Breast epithelium (tissue), 4 donors: ENCODE data around the gene HLA-DQA1. TPM values are rescaled to one million over a fixed set of nuclear protein-coding genes. Genes with fewer than 3 reads are reported as not detected.

Source experiments
- DNase-seq, 2 donors: peaks; one replicate each; pipeline ENCODE4 v3.0.0-alpha.2; 2019; ENCODE audit warnings: low spot score in 2 of 2
- H3K27ac ChIP-seq, 2 donors: fragments of 200-600 bp; sonication (generic) in 1 of 2; one replicate each; pipeline ENCODE4 v1.5.1; 2016 to 2019; ENCODE audit warnings: mild to moderate bottlenecking in 1 of 2
- H3K27me3 ChIP-seq, 2 donors: fragments of 200-600 bp; sonication (generic) in 1 of 2; one replicate each; pipeline versions ENCODE4 v1.5.1 to v1.6.0; 2017 to 2019; ENCODE audit warnings: control low read depth in 1 of 2, mild to moderate bottlenecking in 1 of 2
- H3K36me3 ChIP-seq: fragments of 200-600 bp; one replicate; pipeline ENCODE4 v1.5.1; 2019
- H3K4me1 ChIP-seq, 2 donors: fragments of 200-600 bp; sonication (generic); one replicate each; pipeline ENCODE4 v1.5.1; 2016 to 2019; ENCODE audit warnings: control low read depth in 1 of 2
- H3K4me3 ChIP-seq, 3 donors: fragments of 200-600 bp; sonication (generic); 1 replicate in 2 of 3; 2 replicates in 1 of 3; pipeline ENCODE4 v1.5.1; 2016 to 2019; ENCODE audit warnings: mild to moderate bottlenecking in 3 of 3, moderate library complexity in 2 of 3
- H3K9me3 ChIP-seq, 2 donors: fragments of 200-600 bp; sonication (generic) in 1 of 2; one replicate each; pipeline ENCODE4 v1.5.1; 2016 to 2019; ENCODE audit warnings: control low read depth in 1 of 2
- POLR2A ChIP-seq: fragments of 450-650 bp; IDR thresholded peaks from one replicate; pipeline ENCODE4 v1.6.1; 2016; ENCODE audit warnings: antibody characterized with exemption, mild to moderate bottlenecking, moderate library complexity
- POLR2AphosphoS5 ChIP-seq, 3 donors: sonication (generic); formaldehyde crosslinking; IDR thresholded peaks; one replicate each; pipeline ENCODE4 v1.6.1; 2017; ENCODE audit warnings: antibody characterized with exemption in 3 of 3
- intact Hi-C: fragments of 100-400 bp; cut with DNase I; formaldehyde crosslinking; loops from one replicate; pipeline ENCODE4 v1.15.1; 2023; ENCODE audit warnings: low total_unique reads
- total RNA-seq, 3 donors: library from RNA; depleted of rRNA; stranded (reverse); fragments of >200 nt; gene quantifications; one replicate each; pipeline ENCODE4 v1.1.0, GENCODE V29; 2016
- TF ChIP-seq, protein P1 (sequence below), 3 donors: fragments of 450-650 bp; IDR thresholded peaks; one replicate each; pipeline ENCODE4 v1.5.1; 2016 to 2017; ENCODE audit warnings: antibody characterized with exemption in 3 of 3, mild to moderate bottlenecking in 3 of 3, moderate library complexity in 3 of 3

HLA-DQA1 gene
- total RNA-seq, 3 donors from 2014 or later = 1.6 to 19.2 (median 15.0) TPM

GRCh38 chr6:32608362-32608761 is 28.8 kb upstream of the HLA-DQA1 start:
- no peak overlapping the region for H3K27ac ChIP-seq
- no peaks in the 10 kb centered on the region for H3K27me3 ChIP-seq
- intact Hi-C loops = no loop called here
- H3K9me3 ChIP-seq = no peaks in the 10 kb centered on the region
- TF ChIP-seq, protein P1, sequence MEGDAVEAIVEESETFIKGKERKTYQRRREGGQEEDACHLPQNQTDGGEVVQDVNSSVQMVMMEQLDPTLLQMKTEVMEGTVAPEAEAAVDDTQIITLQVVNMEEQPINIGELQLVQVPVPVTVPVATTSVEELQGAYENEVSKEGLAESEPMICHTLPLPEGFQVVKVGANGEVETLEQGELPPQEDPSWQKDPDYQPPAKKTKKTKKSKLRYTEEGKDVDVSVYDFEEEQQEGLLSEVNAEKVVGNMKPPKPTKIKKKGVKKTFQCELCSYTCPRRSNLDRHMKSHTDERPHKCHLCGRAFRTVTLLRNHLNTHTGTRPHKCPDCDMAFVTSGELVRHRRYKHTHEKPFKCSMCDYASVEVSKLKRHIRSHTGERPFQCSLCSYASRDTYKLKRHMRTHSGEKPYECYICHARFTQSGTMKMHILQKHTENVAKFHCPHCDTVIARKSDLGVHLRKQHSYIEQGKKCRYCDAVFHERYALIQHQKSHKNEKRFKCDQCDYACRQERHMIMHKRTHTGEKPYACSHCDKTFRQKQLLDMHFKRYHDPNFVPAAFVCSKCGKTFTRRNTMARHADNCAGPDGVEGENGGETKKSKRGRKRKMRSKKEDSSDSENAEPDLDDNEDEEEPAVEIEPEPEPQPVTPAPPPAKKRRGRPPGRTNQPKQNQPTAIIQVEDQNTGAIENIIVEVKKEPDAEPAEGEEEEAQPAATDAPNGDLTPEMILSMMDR (IDR thresholded peaks at IDR 0.05) = no peak
- TF ChIP-seq POLR2A = no peak
- TF ChIP-seq POLR2AphosphoS5 (IDR thresholded peaks at IDR 0.05) = no peak
- no peaks in the 10 kb centered on the region for H3K36me3 ChIP-seq
- no peak overlapping the region for H3K4me3 ChIP-seq
- no peaks in the 10 kb centered on the region for H3K4me1 ChIP-seq
- DNase-seq = no peak

GRCh38 chr6:32609391-32609730 is 27.8 kb upstream of the HLA-DQA1 start:
- Histone ChIP-seq H3K27ac (peak overlapping the region; percentile 26 to 63), H3K4me3 (no peak overlapping the region), H3K4me1 (no peaks in the 10 kb centered on the region), H3K27me3 (no peaks in the 10 kb centered on the region), H3K9me3 (no peaks in the 10 kb centered on the region), H3K36me3 (no peaks in the 10 kb centered on the region)
- TF ChIP-seq POLR2AphosphoS5 (IDR thresholded peaks at IDR 0.05) (no peak), POLR2A (no peak)
- TF ChIP-seq, protein P1 (IDR thresholded peaks at IDR 0.05) = no peak
- intact Hi-C loops = no loop called here
- no peak for DNase-seq

- Histone ChIP-seq H3K36me3 (no peaks in the 10 kb centered on the region), H3K9me3 (no peaks in the 10 kb centered on the region), H3K4me3 (no peak overlapping the region), H3K4me1 (no peaks in the 10 kb centered on the region), H3K27me3 (no peaks in the 10 kb centered on the region), H3K27ac (peak overlapping the region; percentile 66 to 68)
- intact Hi-C loops = no loop called here
- TF ChIP-seq POLR2AphosphoS5 (IDR thresholded peaks at IDR 0.05) (no peak), POLR2A (no peak)
- TF ChIP-seq, protein P1 (IDR thresholded peaks at IDR 0.05) = no peak
- peak in 1 of 2 donors; percentile 73 for DNase-seq
Observed at GRCh38 chr6:32609731-32610640, 27.2 kb upstream of the HLA-DQA1 start.

GRCh38 chr6:32610682-32611296 is 26.4 kb upstream of the HLA-DQA1 start:
- no peaks in the 10 kb centered on the region for H3K4me1 ChIP-seq
- no peak for DNase-seq
- H3K27ac ChIP-seq = no peak overlapping the region
- H3K27me3 ChIP-seq = no peaks in the 10 kb centered on the region
- no peak overlapping the region for H3K4me3 ChIP-seq
- intact Hi-C loops = no loop called here
- H3K9me3 ChIP-seq = no peaks in the 10 kb centered on the region
- TF ChIP-seq, protein P1 (IDR thresholded peaks at IDR 0.05) = no peak
- TF ChIP-seq POLR2A (no peak), POLR2AphosphoS5 (IDR thresholded peaks at IDR 0.05) (no peak)
- no peaks in the 10 kb centered on the region for H3K36me3 ChIP-seq

- intact Hi-C loops = no loop called here
- TF ChIP-seq POLR2A (no peak), POLR2AphosphoS5 (IDR thresholded peaks at IDR 0.05) (no peak)
- TF ChIP-seq, protein P1 (IDR thresholded peaks at IDR 0.05) = no peak
- Histone ChIP-seq H3K27me3 (no peaks in the 10 kb centered on the region), H3K4me1 (no peaks in the 10 kb centered on the region), H3K27ac (no peak overlapping the region), H3K36me3 (no peaks in the 10 kb centered on the region), H3K9me3 (no peaks in the 10 kb centered on the region), H3K4me3 (no peak overlapping the region)
- DNase-seq = no peak
Observed at GRCh38 chr6:32613475-32613874, 23.7 kb upstream of the HLA-DQA1 start.
